Astrocyte of the cerebellum (primary cell): Measurements from ENCODE around the gene CYFIP1.

Experiments
- DNase-seq: peaks from one replicate; pipeline ENCODE4 v3.0.0-alpha.2; 2011; ENCODE audit warnings: low read depth
- H3K4me3 ChIP-seq: 2 replicates; pipeline ENCODE4 v1.5.1; 2011; ENCODE audit warnings: mild to moderate bottlenecking, low read depth, low read length, moderate library complexity
- in situ Hi-C: cut with HindIII; loops from 2 replicates; pipeline ENCODE4 v1.10.0; 2017; ENCODE audit warnings: low sequenced_read_pairs
- TF ChIP-seq, protein P1 (sequence below): IDR thresholded peaks from 2 replicates; pipeline ENCODE4 v1.5.1; 2012; ENCODE audit warnings: low read length, low read depth, moderate library complexity, mild to moderate bottlenecking; ENCODE audit errors: missing control alignments

CYFIP1 gene

GRCh38 chr15:22887157-22887951, 92.8 kb downstream of the CYFIP1 start:
- TF ChIP-seq, protein P1, sequence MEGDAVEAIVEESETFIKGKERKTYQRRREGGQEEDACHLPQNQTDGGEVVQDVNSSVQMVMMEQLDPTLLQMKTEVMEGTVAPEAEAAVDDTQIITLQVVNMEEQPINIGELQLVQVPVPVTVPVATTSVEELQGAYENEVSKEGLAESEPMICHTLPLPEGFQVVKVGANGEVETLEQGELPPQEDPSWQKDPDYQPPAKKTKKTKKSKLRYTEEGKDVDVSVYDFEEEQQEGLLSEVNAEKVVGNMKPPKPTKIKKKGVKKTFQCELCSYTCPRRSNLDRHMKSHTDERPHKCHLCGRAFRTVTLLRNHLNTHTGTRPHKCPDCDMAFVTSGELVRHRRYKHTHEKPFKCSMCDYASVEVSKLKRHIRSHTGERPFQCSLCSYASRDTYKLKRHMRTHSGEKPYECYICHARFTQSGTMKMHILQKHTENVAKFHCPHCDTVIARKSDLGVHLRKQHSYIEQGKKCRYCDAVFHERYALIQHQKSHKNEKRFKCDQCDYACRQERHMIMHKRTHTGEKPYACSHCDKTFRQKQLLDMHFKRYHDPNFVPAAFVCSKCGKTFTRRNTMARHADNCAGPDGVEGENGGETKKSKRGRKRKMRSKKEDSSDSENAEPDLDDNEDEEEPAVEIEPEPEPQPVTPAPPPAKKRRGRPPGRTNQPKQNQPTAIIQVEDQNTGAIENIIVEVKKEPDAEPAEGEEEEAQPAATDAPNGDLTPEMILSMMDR, result no peak
- H3K4me3 ChIP-seq, result no peak overlapping the region
- in situ Hi-C loops, result no loop called here
- DNase-seq, result no peak

GRCh38 chr15:22885120-22885519, 95.0 kb downstream of the CYFIP1 start:
- no peak overlapping the region for H3K4me3 ChIP-seq
- DNase-seq, result no peak
- TF ChIP-seq, protein P1, result no peak
- in situ Hi-C loops, result no loop called here

GRCh38 chr15:22884344-22884743, 95.8 kb downstream of the CYFIP1 start:
- no peak for DNase-seq
- TF ChIP-seq, protein P1, result peak; percentile 18
- H3K4me3 ChIP-seq, result no peak overlapping the region
- in situ Hi-C loops, result no loop called here

DNA sequence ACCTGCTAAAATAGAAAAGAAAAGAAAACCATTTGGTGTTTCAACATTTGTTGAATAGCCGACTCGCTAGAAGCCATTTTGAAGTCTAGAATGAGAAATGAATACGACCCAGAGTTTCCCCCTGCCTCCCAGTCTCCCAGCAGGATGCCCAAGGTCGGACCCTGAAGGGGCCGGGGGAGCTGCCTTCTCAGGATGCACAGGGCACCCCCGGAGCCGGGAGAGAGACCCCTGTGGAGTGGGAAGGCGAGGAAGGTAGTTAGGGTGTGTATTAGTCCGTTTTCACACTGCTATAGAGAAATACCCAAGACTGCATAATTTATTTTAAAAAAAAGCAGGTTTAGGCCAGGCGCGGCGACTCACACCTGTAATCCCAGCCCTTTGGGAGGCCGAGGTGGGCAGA, 97.0 kb downstream of the CYFIP1 start:
- in situ Hi-C loops, result no loop called here
- no peak for DNase-seq
- no peak overlapping the region for H3K4me3 ChIP-seq
- TF ChIP-seq, protein P1, result no peak

DNA sequence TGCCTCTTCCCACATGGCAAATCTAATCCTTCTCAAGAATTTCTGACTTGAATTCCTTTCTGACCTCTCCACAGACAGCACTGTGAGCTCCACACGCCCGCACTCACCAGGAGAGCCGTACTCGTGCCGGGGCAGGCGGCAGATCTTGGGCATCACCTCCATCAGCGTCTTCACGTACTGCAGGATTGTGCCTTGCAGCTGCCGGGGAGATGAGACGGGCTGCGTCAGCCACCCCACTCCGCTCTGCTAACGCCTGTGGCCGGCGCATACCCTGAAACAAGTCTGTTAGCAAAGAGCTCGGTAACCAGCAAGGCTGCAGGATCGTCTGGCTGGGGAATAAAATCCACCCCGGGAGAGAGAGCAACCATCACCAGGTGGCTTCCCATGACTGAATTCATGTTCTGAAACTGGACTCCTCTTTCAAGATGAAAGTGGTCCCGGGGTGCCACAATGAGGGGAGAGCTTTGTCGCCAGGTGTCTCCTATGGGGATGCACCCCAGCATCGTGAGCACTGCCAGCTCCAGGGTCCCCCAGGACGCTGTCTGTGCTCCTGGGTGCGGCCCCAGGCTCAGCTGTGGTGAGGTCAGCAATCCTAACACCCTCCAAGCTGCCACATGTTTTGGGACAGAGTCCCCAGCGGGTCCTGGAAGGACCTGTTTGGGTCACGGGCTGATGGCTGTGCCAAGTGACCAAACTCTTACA, 98.3 kb downstream of the CYFIP1 start:
- DNase-seq, result no peak
- H3K4me3 ChIP-seq, result no peak overlapping the region
- TF ChIP-seq, protein P1, result no peak
- in situ Hi-C loops, result no loop called here

DNA sequence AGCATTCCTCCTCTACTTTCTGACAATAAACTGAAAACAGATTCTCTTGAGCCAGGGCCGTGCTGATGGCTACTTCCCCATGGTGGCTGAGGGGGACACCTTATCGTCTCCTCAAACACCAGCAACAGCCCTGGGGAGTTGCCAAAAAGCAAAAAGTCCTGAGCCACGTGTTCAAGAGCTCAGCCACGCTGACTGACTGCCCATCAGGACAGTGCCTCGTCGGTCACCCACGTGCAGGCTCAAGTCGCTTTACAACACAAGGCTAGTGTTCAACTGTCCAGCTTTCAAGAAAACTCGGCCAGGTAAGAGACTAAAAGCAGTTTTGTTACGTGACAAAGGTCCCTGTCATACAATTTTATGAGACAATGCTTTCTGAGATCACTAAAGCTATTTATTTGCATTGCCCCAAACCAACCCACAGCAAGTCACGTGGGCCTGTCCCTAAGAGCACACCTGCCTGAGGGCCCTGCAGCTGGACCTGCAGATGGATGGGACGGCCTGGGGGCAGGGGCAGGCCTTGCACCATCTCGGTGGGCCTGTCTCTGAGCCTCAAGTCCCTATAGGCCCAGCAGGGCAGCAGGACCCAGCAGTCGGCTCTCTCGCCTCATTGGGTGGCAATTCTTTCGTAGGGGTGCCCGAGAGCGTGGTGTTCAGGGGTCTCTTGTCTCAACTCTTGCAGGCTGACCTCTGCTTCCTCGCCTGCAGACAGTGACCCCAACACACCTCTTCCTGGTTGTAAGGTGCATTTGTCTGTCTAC, 99.0 kb downstream of the CYFIP1 start:
- no peak overlapping the region for H3K4me3 ChIP-seq
- TF ChIP-seq, protein P1, result no peak
- DNase-seq, result no peak
- in situ Hi-C loops, result no loop called here
